ENCODE results near the gene ATP7B.

- TF ChIP-seq ZBTB7A (IDR thresholded peaks at IDR 0.05; ENCODE audit: low read depth), result no peak
- TF ChIP-seq TEAD4 (IDR thresholded peaks at IDR 0.05), result no peak
- TF ChIP-seq REST (IDR thresholded peaks at IDR 0.05; ENCODE audit: low read depth), result no peak
- no peak for TF ChIP-seq YY1 (IDR thresholded peaks at IDR 0.05; ENCODE audit: low read depth)
- TF ChIP-seq TAF1 (IDR thresholded peaks at IDR 0.05; ENCODE audit: low read depth), result no peak
- no peak for TF ChIP-seq EGR1 (IDR thresholded peaks at IDR 0.05)
- TF ChIP-seq NFIC (IDR thresholded peaks at IDR 0.05), result no peak
These were observed 67.5 kb downstream of the ATP7B start for GRCh38 chr13:51943721-51944120.
